Nephron progenitor cell (in vitro differentiated cells): ENCODE results near the gene PRSS16.
A peak's percentile ranks its signal among the peaks of the same experiment; 100 is the strongest.

ENCODE experiments used
- DNase-seq: peaks from one replicate; pipeline ENCODE4 v3.0.0; 2021
- H3K27ac Mint-ChIP-seq: 2 replicates; pipeline ENCODE4 v1.8.0; 2021; ENCODE audit warnings: mild to moderate bottlenecking, moderate library complexity, mixed read lengths
- H3K27me3 Mint-ChIP-seq: 2 replicates; pipeline ENCODE4 v1.8.0; 2021; ENCODE audit warnings: mild to moderate bottlenecking, low read depth, mixed read lengths; ENCODE audit not compliant: poor library complexity
- H3K36me3 Mint-ChIP-seq: 2 replicates; pipeline ENCODE4 v1.8.0; 2021; ENCODE audit warnings: low read depth, mixed read lengths
- H3K4me1 Mint-ChIP-seq: 2 replicates; pipeline ENCODE4 v1.8.0; 2021; ENCODE audit warnings: mixed read lengths
- H3K4me3 Mint-ChIP-seq: 2 replicates; pipeline ENCODE4 v1.8.0; 2021; ENCODE audit warnings: mild to moderate bottlenecking, moderate library complexity, mixed read lengths
- H3K9me3 Mint-ChIP-seq: 2 replicates; pipeline ENCODE4 v1.8.0; 2021; ENCODE audit warnings: mild to moderate bottlenecking, moderate library complexity, mixed read lengths
- TF ChIP-seq, protein P1 (sequence below): fragments of 200-600 bp; sonication (generic); IDR thresholded peaks from 2 replicates; pipeline ENCODE4 v1.5.0; 2021; ENCODE audit warnings: antibody characterized with exemption

PRSS16 gene

GRCh38 chr6:27239258-27239657 is 8.2 kb upstream of the PRSS16 start:
- H3K27ac Mint-ChIP-seq, result no peak overlapping the region

DNA sequence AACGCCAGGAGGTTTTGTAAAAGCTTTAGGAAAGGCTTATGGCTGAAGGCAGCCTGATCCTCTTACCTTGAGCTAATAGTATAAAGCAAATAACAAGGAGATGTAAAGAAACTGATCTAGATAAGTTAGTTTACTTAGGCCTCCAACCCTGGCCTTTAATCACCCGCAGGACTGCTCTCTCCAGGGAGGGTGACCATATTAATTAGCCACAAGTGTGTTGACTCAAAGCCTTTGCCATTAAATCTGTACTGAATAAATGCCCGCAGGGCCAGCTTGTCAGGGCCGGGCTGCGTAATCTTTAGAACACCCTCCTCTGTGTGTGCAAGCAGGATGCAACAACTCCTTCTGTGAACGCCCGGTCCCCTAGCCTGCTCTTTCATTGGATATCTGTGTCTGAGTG is 6.1 kb upstream of the PRSS16 start:
- Mint-ChIP-seq H3K4me3 (no peak overlapping the region), H3K27ac (no peak overlapping the region), H3K36me3 (no peaks in the 10 kb centered on the region), H3K4me1 (peaks cover 23% of the 10 kb centered on the region), H3K9me3 (peaks cover 20% of the 10 kb centered on the region), H3K27me3 (peaks cover 47% of the 10 kb centered on the region)
- TF ChIP-seq, protein P1, sequence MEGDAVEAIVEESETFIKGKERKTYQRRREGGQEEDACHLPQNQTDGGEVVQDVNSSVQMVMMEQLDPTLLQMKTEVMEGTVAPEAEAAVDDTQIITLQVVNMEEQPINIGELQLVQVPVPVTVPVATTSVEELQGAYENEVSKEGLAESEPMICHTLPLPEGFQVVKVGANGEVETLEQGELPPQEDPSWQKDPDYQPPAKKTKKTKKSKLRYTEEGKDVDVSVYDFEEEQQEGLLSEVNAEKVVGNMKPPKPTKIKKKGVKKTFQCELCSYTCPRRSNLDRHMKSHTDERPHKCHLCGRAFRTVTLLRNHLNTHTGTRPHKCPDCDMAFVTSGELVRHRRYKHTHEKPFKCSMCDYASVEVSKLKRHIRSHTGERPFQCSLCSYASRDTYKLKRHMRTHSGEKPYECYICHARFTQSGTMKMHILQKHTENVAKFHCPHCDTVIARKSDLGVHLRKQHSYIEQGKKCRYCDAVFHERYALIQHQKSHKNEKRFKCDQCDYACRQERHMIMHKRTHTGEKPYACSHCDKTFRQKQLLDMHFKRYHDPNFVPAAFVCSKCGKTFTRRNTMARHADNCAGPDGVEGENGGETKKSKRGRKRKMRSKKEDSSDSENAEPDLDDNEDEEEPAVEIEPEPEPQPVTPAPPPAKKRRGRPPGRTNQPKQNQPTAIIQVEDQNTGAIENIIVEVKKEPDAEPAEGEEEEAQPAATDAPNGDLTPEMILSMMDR, result no peak
- no peak for DNase-seq

More at GRCh38 chr6:27239258-27239657, 8.2 kb upstream of the PRSS16 start:
- Mint-ChIP-seq H3K4me3 (no peak overlapping the region), H3K27me3 (peaks cover 63% of the 10 kb centered on the region), H3K9me3 (peaks cover 20% of the 10 kb centered on the region), H3K4me1 (peaks cover 28% of the 10 kb centered on the region), H3K36me3 (no peaks in the 10 kb centered on the region)
- no peak for DNase-seq
- TF ChIP-seq, protein P1, result no peak

DNA sequence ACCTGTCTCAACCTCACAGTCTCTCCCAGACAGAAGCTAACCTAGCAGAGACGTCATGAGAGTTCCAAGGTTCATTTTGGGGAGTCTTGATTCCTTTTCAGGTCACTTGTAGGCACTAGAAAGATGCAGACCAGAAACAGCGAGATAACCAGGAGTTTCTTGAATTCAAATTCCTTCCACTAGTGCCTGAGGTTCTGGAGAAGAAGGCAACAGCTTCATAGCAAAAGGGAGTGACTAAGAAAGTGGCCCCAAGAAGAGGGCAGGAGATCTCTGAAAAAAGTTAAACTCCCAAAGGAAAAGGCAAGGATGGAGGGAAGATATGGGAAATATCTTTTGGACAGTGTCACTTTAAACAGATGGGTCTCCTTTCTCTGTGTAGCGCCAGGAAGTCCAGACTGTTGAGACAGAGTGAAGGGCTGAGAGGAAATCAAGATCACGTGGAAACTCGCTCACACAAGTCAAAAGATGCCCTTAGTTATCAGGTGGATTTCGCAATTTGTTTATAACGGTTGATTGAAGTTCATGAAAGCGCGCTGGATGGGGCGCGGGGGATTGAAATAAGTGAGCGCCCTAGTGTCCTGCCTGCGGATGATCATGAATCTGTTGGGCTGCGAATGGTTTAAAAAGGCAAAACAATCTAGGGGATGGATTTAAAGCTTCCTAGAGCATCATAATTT is 4.8 kb upstream of the PRSS16 start:
- H3K9me3 Mint-ChIP-seq, result peaks cover 20% of the 10 kb centered on the region
- TF ChIP-seq, protein P1, result no peak
- peaks cover 35% of the 10 kb centered on the region for H3K27me3 Mint-ChIP-seq
- H3K27ac Mint-ChIP-seq, result no peak overlapping the region
- H3K4me1 Mint-ChIP-seq, result peaks cover 22% of the 10 kb centered on the region
- no peaks in the 10 kb centered on the region for H3K36me3 Mint-ChIP-seq
- DNase-seq, result no peak
- H3K4me3 Mint-ChIP-seq, result no peak overlapping the region

DNA sequence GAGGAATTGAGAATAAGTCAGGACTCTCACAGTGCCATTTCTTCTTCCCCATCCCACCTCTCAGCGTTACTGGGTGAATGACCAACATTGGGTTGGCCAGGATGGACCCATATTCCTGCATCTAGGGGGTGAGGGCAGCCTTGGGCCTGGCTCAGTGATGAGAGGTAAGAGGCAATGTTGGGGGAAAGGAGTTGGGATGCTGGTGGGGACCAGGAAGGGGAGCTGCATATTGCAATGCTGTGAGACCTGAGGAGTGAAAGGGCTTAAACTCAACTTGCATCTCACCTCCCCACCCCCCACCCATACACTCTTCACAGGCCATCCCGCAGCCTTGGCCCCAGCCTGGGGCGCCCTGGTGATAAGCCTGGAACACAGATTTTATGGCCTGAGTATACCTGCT is 1.3 kb downstream of the PRSS16 start:
- Mint-ChIP-seq H3K36me3 (no peaks in the 10 kb centered on the region), H3K27ac (no peak overlapping the region), H3K27me3 (peaks cover 20% of the 10 kb centered on the region), H3K9me3 (no peaks in the 10 kb centered on the region), H3K4me1 (peaks cover under 1% of the 10 kb centered on the region), H3K4me3 (no peak overlapping the region)
- no peak for DNase-seq
- TF ChIP-seq, protein P1, result no peak

GRCh38 chr6:27250277-27251111 is 3.0 kb downstream of the PRSS16 start:
- Mint-ChIP-seq H3K4me3 (peak overlapping the region; percentile 89), H3K36me3 (no peaks in the 10 kb centered on the region), H3K27me3 (peaks cover 36% of the 10 kb centered on the region), H3K27ac (no peak overlapping the region), H3K9me3 (no peaks in the 10 kb centered on the region), H3K4me1 (no peaks in the 10 kb centered on the region)
- TF ChIP-seq, protein P1, result no peak
- no peak for DNase-seq
